GM21529 (cell line): ENCODE measurements around the gene GJB3.

Experiments used
- ATAC-seq: cut with Tn5 transposase; IDR thresholded peaks from one replicate; pipeline ENCODE4 v1.9.1; 2021; ENCODE audit not compliant: unreplicated experiment

The GJB3 gene

GRCh38 chr1:34822202-34822601, 41.2 kb downstream of the GJB3 start:
- ATAC-seq, result no peak

- no peak for ATAC-seq
Measured at GRCh38 chr1:34824817-34825454, 43.9 kb downstream of the GJB3 start.

GRCh38 chr1:34825455-34826091, 44.6 kb downstream of the GJB3 start:
- no peak for ATAC-seq

GRCh38 chr1:34827341-34827941, 46.4 kb downstream of the GJB3 start:
- ATAC-seq, result no peak

DNA sequence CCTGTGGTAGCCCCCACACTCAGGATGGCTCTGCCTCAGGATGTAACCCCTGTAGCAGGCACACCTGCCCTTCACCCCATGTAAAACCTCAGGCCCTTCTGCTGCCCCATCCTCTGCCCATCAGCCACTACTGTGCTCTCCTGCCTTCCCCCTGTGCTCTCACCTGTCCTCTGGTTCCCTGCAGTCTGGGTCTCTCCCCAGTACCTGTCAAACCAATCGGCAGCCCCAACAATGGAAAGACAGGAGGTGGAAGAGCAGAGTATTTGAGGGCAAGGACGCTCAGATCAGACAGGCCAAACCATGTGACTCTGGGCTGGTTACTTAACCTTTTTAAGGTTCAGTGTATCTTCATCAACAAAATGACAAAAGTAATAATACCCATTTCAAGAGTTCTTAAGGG, 47.6 kb downstream of the GJB3 start:
- no peak for ATAC-seq

DNA sequence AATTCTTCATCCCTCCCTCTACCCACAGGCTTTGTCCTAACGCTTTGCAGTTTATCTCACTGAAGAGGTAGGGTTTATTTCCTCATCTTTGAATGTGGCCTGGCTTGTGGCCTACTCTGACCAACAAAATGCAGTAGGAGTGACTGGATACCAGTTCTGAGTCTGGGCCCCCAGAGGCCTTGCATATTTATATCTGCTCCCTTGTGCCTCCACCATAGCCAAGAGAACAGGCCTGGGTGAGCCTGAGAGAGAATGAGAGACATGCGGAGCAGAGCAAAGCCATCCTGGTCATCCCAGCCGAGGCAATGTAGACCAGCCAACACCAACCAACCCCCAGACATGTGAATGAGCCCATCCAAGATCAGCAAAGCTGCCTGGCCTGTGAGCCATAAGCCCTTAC, 48.2 kb downstream of the GJB3 start:
- ATAC-seq, result no peak

GRCh38 chr1:34831721-34832246, 50.8 kb downstream of the GJB3 start:
- ATAC-seq, result no peak

DNA sequence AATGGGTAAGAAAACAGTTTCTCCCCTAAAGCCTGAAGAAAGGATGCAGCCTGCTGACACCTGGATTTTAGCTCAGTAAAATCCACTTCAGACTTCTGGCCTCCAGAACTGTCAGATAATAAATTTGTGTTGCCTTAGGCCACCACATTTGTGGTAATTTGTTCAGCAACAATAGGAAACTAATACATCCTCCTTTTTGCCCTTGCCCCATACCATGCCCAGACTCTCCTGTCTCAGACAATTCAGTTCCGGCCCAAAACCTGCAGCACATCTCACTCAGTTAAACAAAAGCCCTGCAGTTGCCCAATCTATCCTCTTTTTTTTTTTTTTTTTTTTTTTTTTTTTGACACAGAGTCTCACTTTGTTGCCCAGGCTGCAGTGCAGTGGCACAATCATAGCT, 52.7 kb downstream of the GJB3 start:
- no peak for ATAC-seq
